ENCODE data around the gene PTPN3. TPM values are rescaled to one million over a fixed set of nuclear protein-coding genes. Genes with fewer than 3 reads are reported as not detected.
A peak's percentile ranks its signal among the peaks of the same experiment; 100 is the strongest.

PTPN3 gene
- total and polyA plus RNA-seq, 9 of the 15 experiments (the other 6 are each of a cell fraction or from before 2014, with no cell fraction given), result 0.02 TPM; not detected in 8

DNA sequence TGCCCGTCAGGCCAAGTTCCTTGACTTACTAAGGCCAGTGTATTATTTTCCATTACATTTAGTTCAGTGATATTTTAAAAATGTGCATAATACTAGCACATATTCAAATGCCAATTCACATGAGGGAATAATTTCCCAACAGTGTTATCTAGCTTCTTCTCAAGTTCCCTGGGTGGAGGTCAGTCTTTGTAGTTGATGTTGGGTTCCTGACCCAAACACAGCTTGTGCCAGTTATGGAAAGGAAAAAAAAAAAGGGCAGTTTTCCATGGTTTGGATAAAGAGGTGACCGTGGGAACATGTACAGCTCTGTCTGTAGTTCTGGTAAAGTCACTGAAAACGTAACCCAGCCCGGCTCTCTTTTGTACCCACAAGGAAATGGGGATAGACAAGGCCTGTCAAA is 11.5 kb upstream of the PTPN3 start:
- in situ Hi-C loops (cut with MboI) (no loop called here), intact Hi-C loops (cut with micrococcal nuclease) (no loop called here)
- no peak for TF ChIP-seq XRCC3 (IDR thresholded peaks at IDR 0.05)
- TF ChIP-seq ZBTB1 (CRISPR knock-in tag; IDR thresholded peaks at IDR 0.05; ENCODE audit: borderline replicate concordance, low read depth), result no peak
- no peak for TF ChIP-seq CTBP1 (IDR thresholded peaks at IDR 0.05; ENCODE audit: borderline replicate concordance)
- TF ChIP-seq STAG1 (CRISPR knock-in tag; IDR thresholded peaks at IDR 0.05; ENCODE audit: borderline replicate concordance), result no peak
- TF ChIP-seq POLR2AphosphoS2 (IDR thresholded peaks at IDR 0.05; ENCODE audit: low read length), result no peak
- no peak for TF ChIP-seq ZNF311 (CRISPR knock-in tag; IDR thresholded peaks at IDR 0.05)
- Histone ChIP-seq H3K9me3 (replicated peaks; ENCODE audit: control insufficient read depth, insufficient read depth, low read depth, low read length) (no peaks in the 10 kb centered on the region), H3K4me2 (ENCODE audit: insufficient read depth, low read length) (no peak overlapping the region), H3K79me2 (ENCODE audit: control insufficient read depth, insufficient read depth, low read length) (no peaks in the 10 kb centered on the region), H3K9ac (ENCODE audit: insufficient read depth in 1 of 2, low read depth in 2 of 2, low read length in 2 of 2) (no peak overlapping the region), H4K20me1 (replicated peaks; ENCODE audit: control insufficient read depth, insufficient read depth, low read length) (no peaks in the 10 kb centered on the region), H2AFZ (ENCODE audit: low read depth, low read length) (no peak overlapping the region), H3K9me1 (ENCODE audit: control insufficient read depth, insufficient read depth, low read length) (no peaks in the 10 kb centered on the region), H3K27me3 (ENCODE audit: control insufficient read depth in 2 of 2, insufficient read depth in 2 of 2, low read length in 2 of 2) (peaks cover 0 to 2% of the 10 kb centered on the region in 2 experiments; a peak in 1 of 5 replicates), H3K27ac (ENCODE audit: extremely low read depth, low read depth, low read length) (no peak overlapping the region), H3K36me3 (ENCODE audit: control insufficient read depth, insufficient read depth, low read length) (no peaks in the 10 kb centered on the region), H3K4me1 (replicated peaks in 1 of 2; ENCODE audit: control insufficient read depth in 2 of 2, insufficient read depth in 2 of 2, low read length in 2 of 2) (no peaks in the 10 kb centered on the region), H3K4me3 (no peak overlapping the region)
- FAIRE-seq, result peak; percentile 40
- no peak for ATAC-seq
- WGBS (ENCODE audit: insufficient coverage, low coverage, missing lambda C conversion rate), result 0% methylated on average over 4 of the region's 4 CpGs
- ChIA-PET POLR2A (no interaction called here), CTCF (ENCODE audit: low intra/inter-chr PET ratio) (interaction anchor here (0.7 kb wide), 1 partner anchor 55 kb away, joined by 3 read pairs; no protein-coding TSS in a partner anchor)
- BruUV-seq (replicated peaks), result no TSS peak
- no peak for DNase-seq (ENCODE audit: extremely low read depth in 1 of 4, low spot score in 3 of 4)

DNA sequence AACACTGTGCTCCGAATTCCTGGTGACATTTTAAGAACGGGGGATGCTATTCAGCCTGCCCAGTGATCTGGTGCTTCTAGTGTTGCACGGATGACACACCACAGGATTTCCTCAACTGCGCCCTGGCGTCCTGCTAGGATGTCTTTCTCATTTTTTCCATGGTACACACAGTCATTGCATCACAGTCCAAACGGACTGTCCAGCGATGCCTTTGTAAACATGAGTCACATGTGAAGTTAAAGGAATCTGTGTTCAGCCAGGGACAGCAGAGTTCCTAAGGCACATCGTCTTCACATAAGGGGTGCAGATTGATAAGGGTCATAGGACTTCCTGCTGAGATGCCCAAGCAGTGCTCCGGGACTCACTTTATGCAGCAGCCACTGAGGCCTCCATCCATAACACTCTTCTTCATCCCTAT is 9.3 kb upstream of the PTPN3 start:
- Histone ChIP-seq H3K9ac (ENCODE audit: insufficient read depth in 1 of 2, low read depth in 2 of 2, low read length in 2 of 2) (no peak overlapping the region), H3K79me2 (ENCODE audit: control insufficient read depth, insufficient read depth, low read length) (no peaks in the 10 kb centered on the region), H2AFZ (ENCODE audit: low read depth, low read length) (no peak overlapping the region), H3K9me1 (ENCODE audit: control insufficient read depth, insufficient read depth, low read length) (no peaks in the 10 kb centered on the region), H4K20me1 (replicated peaks; ENCODE audit: control insufficient read depth, insufficient read depth, low read length) (no peaks in the 10 kb centered on the region), H3K4me3 (no peak overlapping the region), H3K27me3 (ENCODE audit: control insufficient read depth in 2 of 2, insufficient read depth in 2 of 2, low read length in 2 of 2) (peaks cover 0 to 2% of the 10 kb centered on the region in 2 experiments; a peak in 2 of 5 replicates), H3K36me3 (ENCODE audit: control insufficient read depth, insufficient read depth, low read length) (no peaks in the 10 kb centered on the region), H3K4me2 (ENCODE audit: insufficient read depth, low read length) (no peak overlapping the region), H3K9me3 (replicated peaks; ENCODE audit: control insufficient read depth, insufficient read depth, low read depth, low read length) (no peaks in the 10 kb centered on the region), H3K4me1 (replicated peaks in 1 of 2; ENCODE audit: control insufficient read depth in 2 of 2, insufficient read depth in 2 of 2, low read length in 2 of 2) (no peaks in the 10 kb centered on the region), H3K27ac (ENCODE audit: extremely low read depth, low read depth, low read length) (no peak overlapping the region)
- ChIA-PET POLR2A (no interaction called here), CTCF (ENCODE audit: low intra/inter-chr PET ratio) (no interaction called here)
- FAIRE-seq (no peak), DNase-seq (ENCODE audit: extremely low read depth in 1 of 4, low spot score in 3 of 4) (no peak), ATAC-seq (no peak)
- TF ChIP-seq, protein P1, sequence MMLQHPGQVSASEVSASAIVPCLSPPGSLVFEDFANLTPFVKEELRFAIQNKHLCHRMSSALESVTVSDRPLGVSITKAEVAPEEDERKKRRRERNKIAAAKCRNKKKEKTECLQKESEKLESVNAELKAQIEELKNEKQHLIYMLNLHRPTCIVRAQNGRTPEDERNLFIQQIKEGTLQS (IDR thresholded peaks at IDR 0.05), result 0 out of 2 replicates have a peak, but pooled peaks have one; percentile 9
- TF ChIP-seq, protein P1 (CRISPR knock-in tag; conservative IDR thresholded peaks at IDR 0.05), result no peak
- TF ChIP-seq CEBPG (CRISPR knock-in tag; IDR thresholded peaks at IDR 0.05), result no peak
- peak in 1 of 2 experiments; percentile 49; a peak in 1 of 4 replicates for TF ChIP-seq CEBPG (tag; conservative IDR thresholded peaks at IDR 0.05 in 1 of 2, IDR thresholded peaks at IDR 0.05 in 1 of 2)
- no peak for TF ChIP-seq COPS2 (conservative IDR thresholded peaks at IDR 0.05)
- TF ChIP-seq POLR3A (IDR thresholded peaks at IDR 0.05; ENCODE audit: borderline replicate concordance, extremely low read depth, insufficient read depth, insufficient read length), result no peak
- TF ChIP-seq POLR2A (conservative IDR thresholded peaks at IDR 0.05), result no peak
- intact Hi-C loops (cut with micrococcal nuclease) (no loop called here), in situ Hi-C loops (cut with MboI) (no loop called here)
- WGBS (ENCODE audit: insufficient coverage, low coverage, missing lambda C conversion rate), result 1% methylated on average over 9 of the region's 9 CpGs
- BruUV-seq (replicated peaks), result no TSS peak
